Neuronal stem cell (in vitro differentiated cells): ENCODE measurements around the gene ACAP2.

Source experiments
- DNase-seq: peaks from one replicate; pipeline ENCODE4 v3.0.0-alpha.2; 2013; ENCODE audit warnings: low spot score
- H2AFZ ChIP-seq: one replicate; pipeline ENCODE4 v1.6.1; 2013; ENCODE audit warnings: mild to moderate bottlenecking, low read length, inconsistent platforms
- H2AK5ac ChIP-seq: 2 replicates; pipeline ENCODE4 v1.6.1; 2013; ENCODE audit warnings: low read depth, mild to moderate bottlenecking, inconsistent platforms, low read length, moderate library complexity, mixed read lengths
- H2BK120ac ChIP-seq: 2 replicates; pipeline ENCODE4 v1.6.1; 2013; ENCODE audit warnings: low read depth, mild to moderate bottlenecking, inconsistent platforms, low read length, moderate library complexity, mixed read lengths
- H2BK12ac ChIP-seq: one replicate; pipeline ENCODE4 v1.6.1; 2013; ENCODE audit warnings: low read length, inconsistent platforms
- H2BK15ac ChIP-seq: 2 replicates; pipeline ENCODE4 v1.6.1; 2013; ENCODE audit warnings: mild to moderate bottlenecking, low read length, inconsistent platforms, mixed read lengths
- H2BK5ac ChIP-seq: one replicate; pipeline ENCODE4 v1.6.1; 2013; ENCODE audit warnings: inconsistent platforms, mild to moderate bottlenecking, low read length, moderate library complexity
- H3K14ac ChIP-seq: one replicate; pipeline ENCODE4 v1.6.1; 2013; ENCODE audit warnings: low read length, inconsistent platforms
- H3K18ac ChIP-seq: 2 replicates; pipeline ENCODE4 v1.6.1; 2013; ENCODE audit warnings: low read length, inconsistent platforms
- H3K23ac ChIP-seq: 2 replicates; pipeline ENCODE4 v1.6.1; 2013; ENCODE audit warnings: low read depth, mild to moderate bottlenecking, mixed read lengths, low read length, inconsistent platforms; ENCODE audit not compliant: poor library complexity
- H3K27ac ChIP-seq: replicated peaks from 3 replicates; pipeline ENCODE4 v1.5.1; 2013; ENCODE audit warnings: low read length, inconsistent platforms
- H3K27me3 ChIP-seq, 3 experiments: 2 replicates each; pipeline ENCODE4 v1.6.1; 2013; ENCODE audit warnings: low read length in 3 of 3, mild to moderate bottlenecking in 2 of 3, inconsistent platforms in 1 of 3, low read depth in 1 of 3, mixed read lengths in 1 of 3, moderate library complexity in 1 of 3; ENCODE audit not compliant: control insufficient read depth in 3 of 3, insufficient read depth in 3 of 3
- H3K36me3 ChIP-seq, 2 donors: replicated peaks in 1 of 2; 2 replicates each; pipeline ENCODE4 v1.6.1; 2013; ENCODE audit warnings: low read length in 2 of 2; ENCODE audit not compliant: control insufficient read depth in 2 of 2, insufficient read depth in 2 of 2
- H3K4ac ChIP-seq: 2 replicates; pipeline ENCODE4 v1.6.1; 2013; ENCODE audit warnings: inconsistent platforms, mild to moderate bottlenecking, low read length, moderate library complexity
- H3K4me1 ChIP-seq, 2 donors: 1 replicate in 1 of 2; 2 replicates in 1 of 2; pipeline ENCODE4 v1.6.1; 2013; ENCODE audit warnings: low read length in 2 of 2, low read depth in 1 of 2; ENCODE audit not compliant: control insufficient read depth in 2 of 2, insufficient read depth in 1 of 2
- H3K4me2 ChIP-seq: one replicate; pipeline ENCODE4 v1.6.1; 2013; ENCODE audit warnings: mild to moderate bottlenecking, low read length, inconsistent platforms; ENCODE audit not compliant: insufficient read depth, poor library complexity, severe bottlenecking
- H3K4me3 ChIP-seq, 2 donors: 2 replicates each; pipeline ENCODE4 v1.5.1; 2013; ENCODE audit warnings: low read length in 2 of 2, mild to moderate bottlenecking in 2 of 2, inconsistent platforms in 1 of 2, moderate library complexity in 1 of 2
- H3K79me1 ChIP-seq: one replicate; pipeline ENCODE4 v1.6.1; 2013; ENCODE audit warnings: low read depth, mild to moderate bottlenecking, inconsistent platforms, low read length, moderate library complexity
- H3K9ac ChIP-seq: one replicate; pipeline ENCODE4 v1.6.1; 2013; ENCODE audit warnings: mild to moderate bottlenecking, low read depth, low read length, inconsistent platforms; ENCODE audit not compliant: poor library complexity
- H3K9me3 ChIP-seq, 2 donors: replicated peaks in 1 of 2; 2 replicates each; pipeline versions ENCODE3 to v1.6.1; 2013; ENCODE audit warnings: low read length in 2 of 2, mild to moderate bottlenecking in 2 of 2, inconsistent platforms in 1 of 2, low read depth in 1 of 2, mixed read lengths in 1 of 2, moderate library complexity in 1 of 2; ENCODE audit not compliant: control insufficient read depth in 2 of 2, insufficient read depth in 1 of 2
- H4K8ac ChIP-seq: one replicate; pipeline ENCODE4 v1.6.1; 2013; ENCODE audit warnings: low read depth, mild to moderate bottlenecking, inconsistent platforms, low read length, moderate library complexity
- H4K91ac ChIP-seq: one replicate; pipeline ENCODE4 v1.6.1; 2013; ENCODE audit warnings: low read length, low read depth, mild to moderate bottlenecking, inconsistent platforms; ENCODE audit not compliant: poor library complexity
- WGBS, 2 donors: extraction: QIAGEN DNeasy Blood & Tissue Kit; methylation state at CpG; one replicate each; pipeline ENCODE4 v1.1.7; 2013; ENCODE audit warnings: missing lambda C conversion rate in 2 of 2, mixed read lengths in 1 of 2; ENCODE audit not compliant: insufficient read length in 2 of 2, insufficient replicate concordance in 1 of 2; ENCODE audit errors: extremely low coverage in 2 of 2; 5-methylcytosine and 5-hydroxymethylcytosine counted together

ACAP2 gene

DNA sequence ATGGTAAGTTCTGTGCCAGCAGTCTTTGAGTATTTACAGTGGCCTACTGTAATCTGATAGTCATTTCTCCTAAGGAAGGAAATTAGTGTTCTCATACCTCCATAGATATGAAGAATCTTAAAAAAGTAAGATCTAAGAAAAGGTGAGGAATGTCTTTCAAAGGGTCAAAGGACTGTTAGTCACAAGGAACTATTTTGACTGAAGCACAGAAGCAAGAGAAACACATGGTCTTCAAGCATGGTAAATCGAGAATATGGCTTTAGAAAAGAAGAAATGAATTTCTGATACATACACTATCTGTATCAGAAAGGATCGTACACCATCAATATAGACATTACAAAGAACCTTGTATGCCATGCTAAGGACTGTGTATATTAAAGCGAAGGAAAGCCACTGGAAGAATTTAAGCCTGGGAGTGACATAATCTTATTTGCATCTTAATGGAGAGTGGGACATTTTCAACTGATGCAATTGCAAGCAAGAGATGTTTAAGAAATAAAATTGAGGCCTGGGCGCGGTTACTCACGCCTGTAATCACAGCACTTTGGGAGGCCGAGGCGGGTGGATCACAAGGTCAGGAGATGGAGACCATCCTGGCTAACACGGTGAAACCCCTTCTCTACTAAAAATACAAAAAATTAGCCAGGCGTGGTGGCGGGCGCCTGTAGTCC lies 5.5 kb upstream of the ACAP2 start:
- Histone ChIP-seq H3K79me1 (no peaks in the 10 kb centered on the region), H3K14ac (no peak overlapping the region), H3K4me3 (no peak overlapping the region), H3K9me3 (no peaks in the 10 kb centered on the region), H4K91ac (no peak overlapping the region), H3K27me3 (no peaks in the 10 kb centered on the region), H3K18ac (no peak overlapping the region), H2AFZ (no peak overlapping the region), H2BK5ac (no peak overlapping the region), H3K23ac (no peak overlapping the region), H3K4ac (no peak overlapping the region), H2BK12ac (no peak overlapping the region), H3K9ac (no peak overlapping the region), H2BK120ac (no peak overlapping the region), H3K4me2 (no peak overlapping the region), H3K27ac (no peak overlapping the region), H2BK15ac (no peak overlapping the region), H3K36me3 (no peaks in the 10 kb centered on the region), H3K4me1 (peaks cover 4 to 13% of the 10 kb centered on the region in 2 donors), H4K8ac (no peak overlapping the region), H2AK5ac (no peak overlapping the region)
- WGBS, 2 donors: no CpG with 5 or more reads among the region's 12 CpGs
- no peak for DNase-seq

DNA sequence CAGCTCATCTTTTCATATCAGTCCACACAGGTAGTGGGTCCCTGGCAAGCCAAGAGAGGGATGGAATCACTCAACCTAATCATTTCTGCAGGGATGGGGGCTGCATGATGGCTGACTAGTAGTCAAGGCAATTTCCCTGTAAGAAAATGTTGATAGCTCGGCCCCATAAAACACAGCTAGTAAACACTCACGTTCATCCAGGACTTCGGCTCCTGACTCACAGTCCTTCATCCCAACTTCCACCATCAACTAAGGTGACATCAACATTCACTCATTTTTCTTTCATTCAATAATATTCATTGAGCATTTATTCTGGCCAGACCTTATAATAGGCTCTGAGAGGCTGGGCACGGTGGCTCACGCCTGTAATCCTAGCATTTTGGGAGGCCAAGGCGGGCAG lies 4.4 kb upstream of the ACAP2 start:
- no peak overlapping the region for H3K27ac ChIP-seq
- H3K14ac ChIP-seq: no peak overlapping the region
- H3K36me3 ChIP-seq: no peaks in the 10 kb centered on the region
- H2AFZ ChIP-seq: no peak overlapping the region
- no peak overlapping the region for H2BK120ac ChIP-seq
- WGBS, 2 donors: no CpG with 5 or more reads among the region's 6 CpGs
- no peak overlapping the region for H4K91ac ChIP-seq
- H3K4ac ChIP-seq: no peak overlapping the region
- H3K23ac ChIP-seq: no peak overlapping the region
- no peak overlapping the region for H3K18ac ChIP-seq
- no peak overlapping the region for H2BK12ac ChIP-seq
- no peak overlapping the region for H3K9ac ChIP-seq
- H3K4me1 ChIP-seq: peaks cover 5 to 11% of the 10 kb centered on the region in 2 donors
- no peak overlapping the region for H4K8ac ChIP-seq
- H3K79me1 ChIP-seq: peaks cover 2% of the 10 kb centered on the region
- no peak overlapping the region for H2AK5ac ChIP-seq
- no peaks in the 10 kb centered on the region for H3K9me3 ChIP-seq
- H3K27me3 ChIP-seq: no peaks in the 10 kb centered on the region
- no peak overlapping the region for H2BK15ac ChIP-seq
- no peak for DNase-seq
- H3K4me3 ChIP-seq: no peak overlapping the region
- H3K4me2 ChIP-seq: no peak overlapping the region
- no peak overlapping the region for H2BK5ac ChIP-seq

DNA sequence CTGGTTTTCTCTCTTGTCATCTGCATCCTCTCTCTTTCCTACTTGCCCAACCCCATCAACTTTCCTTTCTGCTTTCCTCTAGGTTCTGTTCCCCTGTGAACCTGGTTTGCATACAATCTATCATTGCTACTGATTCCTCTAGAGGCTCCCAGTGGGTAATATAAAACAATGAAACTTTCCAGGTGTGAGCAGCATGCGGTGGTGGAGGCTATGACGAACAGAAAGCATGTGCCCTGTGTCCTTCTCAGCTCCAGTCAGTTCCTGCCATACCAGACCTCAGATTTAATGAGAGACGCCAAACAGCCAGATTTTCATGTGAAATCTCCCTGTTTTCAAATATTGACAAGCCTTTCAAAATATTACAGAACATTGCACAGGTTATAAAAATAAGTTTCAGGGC lies 3.5 kb upstream of the ACAP2 start:
- H3K4me2 ChIP-seq: no peak overlapping the region
- no peak for DNase-seq
- H2AFZ ChIP-seq: peak overlapping the region; percentile 48
- no peak overlapping the region for H3K23ac ChIP-seq
- no peak overlapping the region for H2AK5ac ChIP-seq
- no peak overlapping the region for H3K9ac ChIP-seq
- no peak overlapping the region for H2BK5ac ChIP-seq
- H3K36me3 ChIP-seq: no peaks in the 10 kb centered on the region
- H3K27ac ChIP-seq: no peak overlapping the region
- no peak overlapping the region for H3K14ac ChIP-seq
- H3K18ac ChIP-seq: no peak overlapping the region
- H3K4ac ChIP-seq: no peak overlapping the region
- H2BK15ac ChIP-seq: no peak overlapping the region
- H3K4me3 ChIP-seq: no peak overlapping the region
- WGBS, 2 donors: no CpG with 5 or more reads among the region's 3 CpGs
- H3K27me3 ChIP-seq: no peaks in the 10 kb centered on the region
- peaks cover 6 to 10% of the 10 kb centered on the region in 2 donors for H3K4me1 ChIP-seq
- no peak overlapping the region for H4K8ac ChIP-seq
- H4K91ac ChIP-seq: no peak overlapping the region
- peaks cover 4% of the 10 kb centered on the region for H3K79me1 ChIP-seq
- no peaks in the 10 kb centered on the region for H3K9me3 ChIP-seq
- no peak overlapping the region for H2BK12ac ChIP-seq
- H2BK120ac ChIP-seq: no peak overlapping the region

DNA sequence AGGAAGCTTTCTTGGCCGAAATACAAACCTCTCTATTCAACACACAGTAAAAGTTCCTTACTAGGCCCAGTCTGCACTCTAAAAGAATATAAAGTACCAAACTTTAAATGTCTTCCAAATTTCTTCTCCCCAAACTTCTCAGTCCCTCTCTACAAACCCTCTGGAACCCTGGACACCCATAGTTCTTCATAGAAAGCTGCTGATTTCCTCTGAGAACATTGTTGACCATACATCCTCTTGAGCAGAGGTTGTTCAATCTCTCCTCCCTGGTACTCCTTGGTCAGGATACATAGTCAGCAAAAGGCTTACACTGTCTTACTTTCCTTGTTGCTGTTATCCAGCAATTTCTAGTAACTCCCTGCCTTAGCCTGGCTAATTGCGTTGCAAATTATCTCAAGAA lies 3.1 kb upstream of the ACAP2 start:
- H3K9me3 ChIP-seq: no peaks in the 10 kb centered on the region
- H3K4ac ChIP-seq: no peak overlapping the region
- no peak overlapping the region for H2AK5ac ChIP-seq
- H4K8ac ChIP-seq: no peak overlapping the region
- no peak overlapping the region for H3K23ac ChIP-seq
- no peak overlapping the region for H4K91ac ChIP-seq
- no peak overlapping the region for H2BK15ac ChIP-seq
- peaks cover 6 to 10% of the 10 kb centered on the region in 2 donors for H3K4me1 ChIP-seq
- peak overlapping the region; percentile 48 for H2AFZ ChIP-seq
- H3K36me3 ChIP-seq: no peaks in the 10 kb centered on the region
- H3K9ac ChIP-seq: no peak overlapping the region
- H3K18ac ChIP-seq: no peak overlapping the region
- H3K27me3 ChIP-seq: no peaks in the 10 kb centered on the region
- no peak overlapping the region for H2BK12ac ChIP-seq
- WGBS, 2 donors: no CpG with 5 or more reads among the region's 2 CpGs
- no peak overlapping the region for H3K4me3 ChIP-seq
- H2BK120ac ChIP-seq: no peak overlapping the region
- H3K4me2 ChIP-seq: no peak overlapping the region
- H3K27ac ChIP-seq: no peak overlapping the region
- no peak overlapping the region for H3K14ac ChIP-seq
- H3K79me1 ChIP-seq: peaks cover 4% of the 10 kb centered on the region
- no peak for DNase-seq
- H2BK5ac ChIP-seq: no peak overlapping the region
